Fibroblast of lung (primary cell): ENCODE measurements around the gene PTPN23.

ENCODE experiments used
- EZH2 ChIP-seq: IDR thresholded peaks from 2 replicates; pipeline ENCODE4 v1.5.1; 2012; ENCODE audit warnings: low read length, control low read depth, mild to moderate bottlenecking; ENCODE audit errors: missing control alignments
- TF ChIP-seq, protein P1 (sequence below), 2 donors: IDR thresholded peaks in 1 of 2; conservative IDR thresholded peaks in 1 of 2; 1 replicate in 1 of 2; 2 replicates in 1 of 2; pipeline ENCODE4 v1.5.1; 2011 to 2012; ENCODE audit warnings: low read length in 2 of 2, control low read depth in 1 of 2, inconsistent platforms in 1 of 2, low read depth in 1 of 2, mild to moderate bottlenecking in 1 of 2

DNA sequence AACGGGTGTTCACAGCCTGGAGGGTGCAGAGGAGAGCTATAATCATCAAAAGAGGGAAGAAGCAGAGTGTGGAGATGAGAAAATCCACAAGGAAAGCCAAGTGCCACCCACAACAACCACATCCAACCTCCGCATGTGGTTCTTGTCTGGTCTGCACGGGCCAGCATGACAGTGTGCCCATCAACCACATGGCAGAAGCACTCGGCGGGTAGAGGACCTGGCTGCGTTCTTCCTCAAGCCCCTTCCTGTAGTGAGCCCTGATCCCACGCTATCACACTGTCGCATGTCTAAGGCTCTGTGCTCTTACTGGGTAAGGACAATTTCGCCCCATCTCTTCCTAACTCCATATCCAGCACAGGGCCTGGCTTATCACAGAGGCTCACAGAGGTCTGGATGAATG lies 41.9 kb downstream of the PTPN23 start:
- TF ChIP-seq, protein P1, sequence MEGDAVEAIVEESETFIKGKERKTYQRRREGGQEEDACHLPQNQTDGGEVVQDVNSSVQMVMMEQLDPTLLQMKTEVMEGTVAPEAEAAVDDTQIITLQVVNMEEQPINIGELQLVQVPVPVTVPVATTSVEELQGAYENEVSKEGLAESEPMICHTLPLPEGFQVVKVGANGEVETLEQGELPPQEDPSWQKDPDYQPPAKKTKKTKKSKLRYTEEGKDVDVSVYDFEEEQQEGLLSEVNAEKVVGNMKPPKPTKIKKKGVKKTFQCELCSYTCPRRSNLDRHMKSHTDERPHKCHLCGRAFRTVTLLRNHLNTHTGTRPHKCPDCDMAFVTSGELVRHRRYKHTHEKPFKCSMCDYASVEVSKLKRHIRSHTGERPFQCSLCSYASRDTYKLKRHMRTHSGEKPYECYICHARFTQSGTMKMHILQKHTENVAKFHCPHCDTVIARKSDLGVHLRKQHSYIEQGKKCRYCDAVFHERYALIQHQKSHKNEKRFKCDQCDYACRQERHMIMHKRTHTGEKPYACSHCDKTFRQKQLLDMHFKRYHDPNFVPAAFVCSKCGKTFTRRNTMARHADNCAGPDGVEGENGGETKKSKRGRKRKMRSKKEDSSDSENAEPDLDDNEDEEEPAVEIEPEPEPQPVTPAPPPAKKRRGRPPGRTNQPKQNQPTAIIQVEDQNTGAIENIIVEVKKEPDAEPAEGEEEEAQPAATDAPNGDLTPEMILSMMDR (conservative IDR thresholded peaks at IDR 0.05 in 1 of 2, IDR thresholded peaks at IDR 0.05 in 1 of 2; ENCODE audit: low read depth in 1 of 2, low read length in 2 of 2), result no peak
- no peak for TF ChIP-seq EZH2
